Stimulated activated CD4-positive, alpha-beta T cell treated with anti-CD3 and anti-CD28 coated beads, Interleukin-4, amount 100 ng/mL, for 24 hours (primary cell): ENCODE measurements around the gene COX10.
"Not testable (repeated sequence)": the region's sequence is repeated elsewhere in the genome, so short reads cannot be mapped to it uniquely, and the experiment has no call there.

Experiments
- DNase-seq: peaks from one replicate; pipeline ENCODE4 v3.0.0-alpha.2; 2020

COX10 gene

DNA sequence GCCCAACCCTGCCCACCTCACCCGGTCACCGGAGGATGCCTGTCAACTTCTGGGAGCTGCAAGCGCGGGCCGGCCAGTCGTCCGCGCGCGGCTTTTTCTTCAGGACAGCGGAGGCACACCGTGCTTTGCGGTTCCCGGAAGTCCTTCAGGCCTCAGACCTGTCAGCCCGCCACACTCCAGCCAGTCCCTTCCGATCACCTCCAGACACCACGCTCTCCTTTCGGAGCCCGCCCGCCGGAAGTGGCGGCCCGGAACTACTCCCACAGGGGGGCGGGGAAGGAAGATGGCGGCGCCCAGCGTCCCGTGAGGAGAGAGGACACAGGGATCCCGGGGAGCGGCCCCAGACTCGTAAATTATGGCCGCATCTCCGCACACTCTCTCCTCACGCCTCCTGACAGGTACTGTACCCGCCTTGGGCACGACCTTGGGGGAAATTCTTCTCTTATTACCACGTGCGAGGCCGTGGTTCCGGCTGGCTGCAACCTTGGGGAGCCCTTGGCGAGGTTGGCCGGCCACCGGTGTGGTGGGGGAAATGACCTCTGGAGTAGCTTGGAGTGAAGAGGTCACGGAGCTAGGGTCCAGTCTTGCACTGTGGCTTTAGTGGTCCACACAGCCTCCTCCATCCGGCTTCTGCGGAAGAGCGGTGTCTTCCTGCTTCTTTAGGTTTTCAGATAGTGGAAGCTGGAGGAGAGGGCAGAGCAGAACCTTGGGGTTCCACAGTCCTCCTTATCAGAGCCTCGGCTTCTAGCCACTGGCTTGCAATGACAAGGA, at the start of gene COX10:
COX10 (plus strand) TSS at position 254 of the 771 bp plus-strand sequence; CDS start at position 356, 102 bp downstream.
- peak; percentile 89 for DNase-seq

DNA sequence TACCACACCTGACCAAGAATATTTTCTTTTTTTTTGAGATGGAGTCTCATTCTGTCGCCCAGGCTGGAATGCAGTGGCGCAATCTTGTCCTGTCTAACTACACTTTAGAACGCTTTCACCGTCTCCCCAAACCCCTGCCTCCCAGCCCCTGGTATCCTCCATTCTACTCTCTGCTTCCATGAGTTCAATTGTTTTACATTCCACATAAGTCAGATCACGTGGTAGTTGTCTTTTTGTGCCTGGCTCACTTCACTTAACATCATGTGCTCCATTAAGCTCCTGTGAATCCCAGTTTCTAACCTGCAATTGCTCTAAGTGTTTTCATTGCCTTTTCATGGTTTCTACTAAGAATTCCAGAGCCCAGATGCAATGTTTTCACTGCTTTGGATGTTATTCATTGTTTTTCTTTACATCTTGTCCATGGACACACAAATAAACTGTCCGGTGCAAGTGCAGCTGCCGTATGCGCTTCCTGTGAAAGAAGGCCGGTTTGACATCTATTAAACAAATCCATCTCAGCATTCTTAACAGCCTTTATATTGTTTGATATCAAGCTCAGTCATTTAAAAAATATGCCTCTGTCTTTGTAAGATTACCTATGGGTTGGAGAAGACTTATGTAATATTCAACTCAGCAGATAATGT, 47.5 kb upstream of the COX10 start:
- not testable (repeated sequence) for DNase-seq

DNA sequence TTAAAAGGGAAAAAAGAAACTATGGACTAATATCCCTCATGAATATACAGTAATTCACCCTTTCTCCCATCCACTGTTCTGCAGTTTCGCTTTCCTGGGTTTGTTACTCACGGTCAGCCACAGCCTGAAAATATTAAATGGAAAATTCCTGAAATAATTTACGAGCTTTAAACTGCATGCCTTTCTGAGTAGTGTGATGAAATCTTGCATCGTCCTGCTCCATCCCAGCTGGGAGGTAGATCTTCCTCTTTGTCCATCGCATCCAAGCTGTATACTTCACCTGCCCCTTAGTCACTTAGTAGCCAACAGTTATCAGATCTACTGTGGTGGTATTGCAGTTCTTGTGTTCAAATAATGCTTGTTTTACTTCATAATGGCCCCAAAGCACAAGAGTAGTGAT, 39.5 kb upstream of the COX10 start:
- not testable (repeated sequence) for DNase-seq

DNA sequence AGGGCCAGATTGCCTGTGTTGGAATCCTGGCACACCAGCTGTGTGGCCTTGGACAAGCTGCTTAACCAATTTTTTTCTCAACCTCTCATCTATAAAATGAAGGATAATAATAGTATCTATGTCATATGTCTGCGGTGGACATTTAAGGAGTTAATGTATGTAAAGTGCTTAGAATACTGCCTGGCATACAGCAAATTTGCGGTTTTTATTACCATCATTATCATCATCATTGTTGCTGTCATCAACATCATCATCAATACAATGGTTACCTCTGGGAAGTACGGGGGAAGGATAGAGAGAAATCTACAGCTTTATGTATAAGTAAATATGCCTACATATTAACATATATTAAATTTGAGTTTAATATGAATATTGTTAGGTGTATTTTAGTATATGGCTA, 37.1 kb upstream of the COX10 start:
- no peak for DNase-seq

DNA sequence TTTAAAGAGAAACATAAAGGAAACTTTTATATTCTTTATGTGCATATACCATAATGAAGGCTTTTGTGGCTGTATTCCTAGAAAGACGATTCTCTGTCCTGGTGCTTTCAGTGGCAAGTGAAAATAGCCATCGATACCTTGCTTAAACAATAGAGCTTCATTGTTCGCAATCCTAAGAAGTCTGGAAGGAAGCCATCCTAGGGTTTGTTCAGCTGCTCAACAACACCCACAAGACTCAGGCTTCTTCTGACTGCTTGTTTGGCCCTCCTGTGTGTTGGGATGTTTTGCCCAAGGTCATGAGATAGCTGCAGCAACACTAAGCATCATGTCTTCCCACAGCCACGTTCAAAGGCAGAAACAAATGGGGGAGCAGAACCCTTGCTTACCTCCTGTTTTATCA, 36.1 kb upstream of the COX10 start:
- no peak for DNase-seq

DNA sequence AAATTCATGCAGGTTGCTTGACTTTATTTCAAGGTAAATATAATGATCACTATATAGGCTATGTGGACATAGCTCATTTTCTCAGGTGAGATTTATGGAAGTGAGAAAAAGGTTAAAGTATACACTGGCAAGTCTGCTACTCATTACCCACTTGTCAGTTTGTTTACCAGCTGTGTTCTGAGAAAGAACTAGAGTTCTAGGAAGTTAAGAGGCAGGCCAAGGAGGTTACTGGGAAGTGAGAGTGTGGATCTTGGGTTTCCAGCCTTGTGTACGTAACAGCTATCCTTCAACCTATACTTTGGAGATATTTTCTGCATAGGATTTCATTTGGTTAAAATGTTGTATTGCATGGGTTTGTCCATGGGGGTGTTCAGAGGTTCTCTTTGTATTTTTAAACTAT, 31.9 kb upstream of the COX10 start:
- DNase-seq: no peak

DNA sequence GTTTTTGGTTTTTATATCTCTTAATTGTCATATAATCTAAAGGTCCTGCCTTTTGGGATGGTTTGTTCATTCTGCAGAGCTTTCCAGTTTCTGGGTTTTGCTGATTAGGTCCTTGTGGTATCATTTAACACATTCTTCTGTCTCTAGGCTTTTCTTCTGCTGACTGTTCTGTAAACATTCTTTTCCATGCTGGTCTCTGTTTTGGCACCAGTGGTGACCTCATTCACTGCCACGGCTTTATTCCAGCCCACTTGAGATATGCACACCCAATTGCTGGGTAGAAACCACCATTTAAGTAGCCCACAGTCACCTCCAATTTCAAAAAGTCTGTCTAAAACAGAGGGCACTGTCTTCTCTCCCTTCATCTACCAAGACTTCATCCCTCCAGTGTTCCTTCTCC, 31.1 kb upstream of the COX10 start:
- no peak for DNase-seq

DNA sequence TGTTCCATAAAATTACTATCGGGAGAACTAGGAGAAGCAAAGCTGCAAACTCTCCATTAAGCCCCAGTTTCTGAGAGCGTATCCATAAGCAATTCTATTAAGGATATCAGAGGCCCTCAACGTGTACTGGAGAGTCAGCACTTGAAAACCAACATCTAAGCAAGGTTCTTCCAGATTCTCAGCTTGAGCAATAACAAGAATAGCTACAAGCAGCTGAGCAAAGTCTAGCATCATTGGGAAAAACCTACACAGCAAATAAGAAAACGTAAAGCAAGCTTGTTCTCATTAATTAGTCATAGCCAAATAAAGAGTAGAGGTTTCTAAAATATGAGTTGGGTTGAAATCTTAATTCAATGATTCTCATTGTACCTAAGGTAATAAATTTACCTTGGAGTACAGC, 26.9 kb upstream of the COX10 start:
- DNase-seq: no peak

DNA sequence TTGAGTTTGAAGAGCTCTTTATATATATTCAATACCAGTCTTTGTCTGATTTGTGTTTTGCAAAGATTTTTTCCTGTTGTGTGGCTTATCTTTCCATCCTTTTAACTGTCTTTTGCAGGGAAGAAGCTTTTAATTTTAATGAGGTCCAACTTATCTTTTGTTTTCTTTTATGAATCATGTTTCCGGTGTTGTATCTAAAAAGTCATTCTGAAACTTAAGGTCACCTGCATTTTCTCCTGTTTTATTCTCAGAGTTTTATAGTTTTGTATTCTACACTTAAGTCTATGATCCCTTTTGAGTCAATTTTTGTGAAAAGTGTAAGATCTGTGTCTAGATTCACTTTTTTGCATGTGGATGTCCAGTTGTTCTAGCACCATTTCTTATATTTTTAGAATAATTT, 24.6 kb upstream of the COX10 start:
- DNase-seq: no peak

DNA sequence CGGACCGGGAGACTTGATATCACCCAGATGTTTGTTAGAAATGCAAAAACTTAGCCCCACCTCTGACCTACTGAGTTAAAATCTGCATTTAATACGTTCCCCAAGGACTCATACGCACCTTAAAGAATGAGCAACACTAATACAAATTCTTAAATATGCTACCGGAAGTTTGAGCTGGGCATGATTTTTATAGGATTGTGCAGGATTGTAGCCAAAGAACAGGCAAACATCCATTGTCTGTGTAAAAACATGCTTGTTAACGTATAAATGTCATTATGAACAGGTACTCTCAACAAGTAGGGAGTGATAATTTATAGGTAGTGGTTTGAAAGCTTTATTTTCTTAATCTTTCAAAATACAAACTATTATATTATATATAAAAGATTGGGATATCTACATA, 22.3 kb upstream of the COX10 start:
- no peak for DNase-seq

DNA sequence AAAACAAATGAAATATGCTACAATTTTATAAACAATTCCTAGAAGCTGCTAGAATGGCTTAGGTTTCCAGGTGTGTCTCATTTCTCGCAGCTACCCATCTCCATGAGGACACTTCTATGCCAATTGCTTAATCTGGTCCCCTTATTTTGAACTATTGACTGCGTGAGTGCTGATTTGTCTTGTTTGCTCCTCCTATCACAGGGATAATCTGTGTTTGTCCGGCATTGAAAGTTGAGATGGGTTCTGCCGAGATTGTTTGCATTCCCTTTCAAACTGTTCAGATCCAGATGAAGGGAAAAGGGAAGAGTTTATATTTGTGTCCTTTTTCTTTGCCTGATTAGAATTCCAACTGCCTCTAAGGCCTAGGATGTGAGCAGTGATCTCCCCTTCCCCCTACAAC, 21.7 kb upstream of the COX10 start:
- no peak for DNase-seq

DNA sequence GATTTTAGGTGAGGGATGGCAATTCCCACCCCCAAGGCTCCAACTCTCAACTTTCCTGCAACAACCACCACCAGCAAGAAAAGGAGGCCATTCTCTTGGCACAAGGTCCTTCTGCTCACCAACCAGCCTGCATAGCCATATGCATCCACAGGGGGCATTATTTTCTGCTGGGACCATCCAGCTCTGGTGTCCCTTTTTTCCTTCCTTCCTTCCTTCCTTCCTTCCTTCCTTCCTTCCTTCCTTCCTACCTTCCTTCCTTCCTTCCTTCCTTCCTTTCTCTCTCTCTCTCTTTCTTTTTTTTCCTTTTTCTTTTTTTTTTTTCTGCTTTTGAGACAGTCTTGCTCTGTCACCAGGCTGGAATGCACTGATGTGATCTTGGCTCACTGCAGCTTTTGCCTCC, 21.1 kb upstream of the COX10 start:
- DNase-seq: no peak

DNA sequence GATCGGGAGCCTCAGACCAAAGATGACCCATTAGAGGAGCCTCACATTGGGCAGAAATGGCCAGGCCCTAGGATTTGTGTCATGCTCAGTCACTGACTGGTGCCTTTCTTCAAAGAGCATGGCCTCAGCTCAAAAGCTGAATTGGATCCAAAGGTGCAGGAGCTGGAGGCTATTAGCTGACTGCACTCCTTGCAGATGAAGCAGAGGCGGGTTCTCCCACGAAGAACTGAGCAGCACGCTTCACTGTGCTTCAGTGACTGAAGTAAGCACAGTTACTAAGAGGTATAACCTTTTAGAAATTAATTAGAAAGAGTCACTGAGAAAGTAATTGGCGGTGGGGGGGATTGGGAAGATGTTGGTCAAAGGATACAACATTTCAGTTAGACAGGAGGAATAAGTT, 18.7 kb upstream of the COX10 start:
- no peak for DNase-seq

DNA sequence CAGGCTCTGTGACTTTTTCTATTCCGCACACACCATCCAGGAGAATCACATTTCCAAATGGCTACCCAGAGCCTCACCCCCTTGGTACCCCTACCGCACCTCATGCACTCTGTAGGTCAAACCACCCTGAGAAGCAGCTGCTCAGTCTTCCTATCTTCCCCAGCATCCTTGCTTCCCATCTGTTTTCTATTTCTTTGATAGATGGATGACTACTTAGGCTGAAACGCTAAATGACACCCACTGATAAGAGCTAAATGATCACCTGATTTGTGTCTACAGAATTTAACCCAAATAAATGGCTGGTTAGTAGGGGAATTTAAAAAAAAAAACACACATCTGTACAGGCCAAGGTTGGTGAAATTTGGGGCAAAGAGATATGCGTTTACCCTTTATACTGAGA, 17.6 kb upstream of the COX10 start:
- no peak for DNase-seq

DNA sequence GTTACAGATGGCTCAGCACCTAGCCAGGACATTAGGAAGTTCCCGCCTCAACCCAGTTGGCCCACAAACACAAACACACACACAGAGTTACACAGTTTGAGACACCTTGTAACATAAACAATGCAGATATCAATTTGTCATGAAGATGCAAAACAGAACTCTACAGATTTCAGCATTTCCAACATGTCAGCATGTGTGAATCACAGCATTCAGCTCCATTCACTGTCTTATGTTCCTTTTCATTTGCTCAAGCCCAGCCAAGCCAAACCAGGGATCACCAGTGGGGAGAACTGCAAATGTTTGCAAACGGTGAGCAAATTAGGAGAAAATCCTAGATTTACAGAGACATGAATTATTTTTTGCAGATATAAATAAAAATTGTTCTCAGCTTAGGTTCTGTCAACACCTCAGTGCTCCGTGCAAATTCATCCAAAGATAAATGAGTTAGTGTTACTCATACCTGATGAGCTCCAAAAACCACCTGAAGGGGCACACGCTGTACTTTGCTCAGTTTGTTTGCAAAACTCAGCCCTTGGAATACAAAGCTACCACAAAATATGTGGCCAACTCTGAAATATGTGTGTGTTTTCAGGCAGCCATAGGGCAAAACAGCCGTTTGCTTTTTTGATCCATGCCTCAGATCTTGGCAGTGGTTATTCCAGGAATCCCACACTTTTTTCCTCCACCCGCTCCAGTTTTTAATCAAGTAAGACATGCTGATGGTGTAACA, 16.3 kb upstream of the COX10 start:
- DNase-seq: no peak

DNA sequence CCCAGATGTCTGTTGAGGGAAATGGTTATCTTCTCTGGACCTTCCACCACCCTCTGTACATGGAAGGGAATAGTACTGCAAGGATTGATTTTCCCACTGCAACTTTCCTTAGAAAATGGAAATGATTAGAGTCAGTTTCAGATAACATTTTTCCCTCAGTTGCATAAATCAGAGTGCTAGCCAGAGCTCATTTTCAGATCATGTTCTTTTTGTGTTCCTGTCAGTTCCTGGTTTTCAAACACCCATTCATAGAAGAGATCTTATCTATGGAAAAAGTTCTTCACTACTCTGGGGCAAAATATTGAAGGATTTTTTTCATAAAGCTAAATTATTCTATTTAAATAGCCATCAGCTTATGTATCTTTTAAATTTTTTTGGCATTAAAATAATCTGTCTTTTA, 11.7 kb upstream of the COX10 start:
- DNase-seq: no peak

DNA sequence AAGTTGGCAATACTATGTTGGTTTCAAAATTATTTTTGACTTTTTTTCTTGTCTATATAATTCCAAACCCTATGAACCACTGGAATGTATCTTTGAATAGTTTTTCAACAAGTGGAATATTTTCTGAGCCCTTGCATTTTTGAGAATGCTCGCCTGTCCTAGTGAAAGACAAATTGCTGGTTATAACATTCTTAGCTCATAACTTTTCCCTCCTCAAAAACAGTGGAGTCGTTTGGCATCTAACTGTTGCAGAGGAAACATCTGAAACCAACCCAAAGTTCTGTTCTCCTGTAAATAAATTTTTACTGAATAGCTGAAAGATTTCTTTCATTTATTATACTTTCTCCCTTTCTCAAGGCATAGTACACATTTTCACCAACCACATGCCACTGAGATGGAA, 11.3 kb upstream of the COX10 start:
- no peak for DNase-seq

DNA sequence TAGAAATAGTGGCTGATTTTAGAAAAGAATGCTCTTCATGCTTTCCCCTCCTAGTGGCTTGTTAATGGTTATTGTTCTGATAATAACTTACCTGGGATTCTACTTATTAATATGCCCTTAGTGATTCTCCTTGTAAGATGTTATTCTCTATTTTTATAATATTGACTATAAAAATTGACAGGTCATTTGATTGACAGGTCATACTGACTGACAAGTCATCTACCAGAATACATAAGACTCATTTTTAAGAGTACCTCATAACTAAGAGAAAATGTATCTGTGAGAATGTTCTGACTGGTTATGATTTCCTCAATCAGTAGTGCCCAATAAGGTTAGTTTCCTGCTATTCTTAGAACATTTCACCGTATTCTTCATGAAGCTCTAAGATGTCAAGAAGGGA, 8.6 kb upstream of the COX10 start:
- no peak for DNase-seq

DNA sequence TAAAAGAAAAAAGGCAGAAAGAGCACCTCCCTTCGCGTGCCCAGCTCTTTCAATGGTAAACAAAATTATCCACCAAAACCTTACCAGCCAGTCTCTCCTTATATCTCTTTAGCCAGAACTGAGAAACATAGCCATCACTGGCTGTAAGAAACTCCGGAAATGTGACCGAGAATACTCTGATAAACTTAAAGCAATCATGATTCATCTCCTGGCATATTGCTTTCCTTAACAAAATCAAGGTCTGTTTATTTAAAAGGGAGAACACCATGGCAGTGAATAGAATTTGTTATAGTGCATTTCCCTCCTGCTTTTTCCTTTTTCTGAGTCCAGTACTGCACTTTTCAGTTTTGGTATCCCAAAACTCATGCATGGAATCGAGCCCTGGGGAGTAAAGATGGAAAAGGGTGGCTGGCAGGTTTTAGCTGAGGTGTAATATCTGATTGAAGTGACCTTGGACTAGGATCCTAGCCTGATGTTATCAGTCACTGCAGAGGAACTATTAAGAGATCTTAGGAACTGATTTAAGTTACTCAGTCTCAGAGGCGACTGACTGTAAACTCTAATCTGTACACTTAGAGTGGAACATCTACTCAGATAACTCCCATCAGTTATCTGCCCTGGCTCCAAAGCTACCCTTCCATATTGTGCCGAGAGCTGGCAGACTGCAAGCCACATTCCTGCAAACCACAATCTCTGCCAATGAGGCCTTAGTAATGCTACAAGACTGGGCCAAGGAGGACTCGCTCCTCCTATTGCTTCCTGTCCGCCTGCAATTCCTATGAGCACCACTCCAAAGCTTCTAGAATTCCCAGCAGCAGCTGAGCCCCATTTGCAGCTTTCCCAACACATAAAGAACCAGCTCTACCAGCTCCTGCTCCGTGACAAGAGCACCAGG, 7.4 kb upstream of the COX10 start:
- no peak for DNase-seq

DNA sequence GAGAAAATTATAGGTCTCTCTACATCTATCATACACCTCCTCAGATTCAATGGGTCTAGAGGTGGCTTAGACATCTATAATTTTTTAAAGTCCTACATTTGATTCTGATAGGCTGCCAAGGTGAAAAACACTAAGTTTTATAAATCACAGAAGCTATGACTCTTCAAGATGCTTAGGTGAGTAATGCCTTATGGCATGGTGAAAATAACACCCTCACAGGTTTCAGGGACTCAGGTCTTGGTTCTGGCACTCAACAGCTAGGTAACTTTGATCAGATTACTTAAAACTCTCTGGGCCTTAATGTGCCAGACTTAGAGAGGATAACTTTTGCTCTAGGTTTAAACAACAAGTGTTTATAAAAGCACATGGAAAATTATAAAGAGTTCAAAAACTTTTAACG, 2.0 kb upstream of the COX10 start:
- DNase-seq: no peak

DNA sequence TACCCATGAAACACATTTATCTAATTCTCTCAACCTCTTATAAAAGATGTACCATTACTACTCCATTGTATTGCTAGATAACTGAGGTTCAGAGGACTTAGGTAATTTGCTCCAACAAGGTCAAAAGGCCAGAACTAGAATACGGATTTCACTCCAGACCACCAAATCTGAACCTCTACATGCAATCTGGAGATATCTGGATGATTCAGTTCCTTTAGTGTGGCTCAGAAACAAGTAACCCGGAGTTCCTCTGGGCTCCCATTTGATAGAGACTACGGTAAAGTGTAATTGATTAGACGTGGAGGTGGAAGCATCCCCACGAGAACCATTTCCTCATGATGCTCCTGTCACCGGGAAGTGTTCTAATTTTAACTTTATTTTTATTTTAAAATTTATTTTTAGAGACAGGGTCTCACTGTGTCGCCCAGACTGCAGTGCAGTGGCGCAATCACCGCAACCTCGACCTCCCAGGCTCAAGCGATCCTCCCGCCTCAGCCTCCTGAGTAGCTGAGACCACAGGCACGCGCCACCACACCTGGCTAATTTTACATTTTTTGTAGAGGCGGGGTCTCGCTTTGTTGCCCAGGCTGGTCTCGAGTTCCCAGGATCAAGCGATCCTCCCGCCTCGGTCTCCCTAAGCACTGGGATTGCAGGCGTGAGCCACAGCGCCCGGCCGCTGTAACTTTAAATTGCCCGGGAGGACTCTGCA, 608 bp upstream of the COX10 start:
- no peak for DNase-seq

DNA sequence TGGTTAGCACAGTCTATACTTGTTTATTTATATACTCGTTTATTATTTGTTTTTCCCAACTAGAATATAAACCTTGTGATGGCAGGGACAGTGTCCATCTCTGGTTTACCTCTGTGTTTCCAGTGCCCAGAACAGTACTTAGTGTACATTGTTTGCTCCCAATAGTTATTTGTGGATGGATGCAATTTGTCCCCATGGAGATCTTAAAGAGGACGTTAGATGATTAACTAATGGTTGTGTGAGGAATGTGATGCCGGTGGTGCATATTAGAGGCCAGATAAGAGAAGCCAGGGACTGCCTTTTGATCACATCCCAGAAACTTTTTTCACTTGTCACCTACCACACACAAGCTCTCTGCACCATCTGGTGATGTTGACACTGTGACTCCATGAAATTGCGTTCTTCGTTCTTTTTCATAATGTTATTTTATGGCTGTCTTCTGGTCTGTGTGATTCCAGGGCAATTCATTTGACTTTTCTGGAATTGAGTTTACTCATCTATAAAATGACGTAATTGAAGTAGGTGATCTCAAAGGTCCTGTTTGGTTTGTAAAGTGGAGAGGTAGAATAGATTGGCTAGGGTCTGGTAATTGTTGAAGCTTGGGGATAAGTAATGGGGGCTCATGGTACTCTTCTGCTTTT, 1.2 kb downstream of the COX10 start:
- DNase-seq: no peak
